Central memory CD4-positive, alpha-beta T cell (primary cell): ENCODE results near the gene TOGARAM2.

Experiments
- DNase-seq: peaks from one replicate; pipeline ENCODE4 v3.0.0; 2022

Gene TOGARAM2

DNA sequence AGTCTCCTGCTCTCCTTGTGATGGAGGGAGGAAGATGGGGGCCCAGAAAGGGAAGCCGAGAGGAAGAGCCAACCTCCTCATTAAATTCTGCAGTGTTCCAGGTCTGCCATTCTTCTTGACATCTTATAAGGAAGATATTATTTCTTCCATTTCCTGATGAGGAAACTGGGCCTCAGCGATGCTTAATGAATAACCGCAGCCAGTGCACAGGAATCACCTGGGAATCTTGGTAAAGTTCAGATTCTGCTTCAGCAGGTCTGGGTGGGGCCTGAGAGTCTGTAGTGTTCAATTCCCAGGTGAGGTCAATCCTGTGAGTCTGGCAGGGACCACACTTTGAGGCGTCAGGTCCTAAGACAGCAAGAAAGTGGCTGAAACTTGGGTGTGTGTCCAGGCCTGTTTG, 75.9 kb downstream of the TOGARAM2 start:
- no peak for DNase-seq

DNA sequence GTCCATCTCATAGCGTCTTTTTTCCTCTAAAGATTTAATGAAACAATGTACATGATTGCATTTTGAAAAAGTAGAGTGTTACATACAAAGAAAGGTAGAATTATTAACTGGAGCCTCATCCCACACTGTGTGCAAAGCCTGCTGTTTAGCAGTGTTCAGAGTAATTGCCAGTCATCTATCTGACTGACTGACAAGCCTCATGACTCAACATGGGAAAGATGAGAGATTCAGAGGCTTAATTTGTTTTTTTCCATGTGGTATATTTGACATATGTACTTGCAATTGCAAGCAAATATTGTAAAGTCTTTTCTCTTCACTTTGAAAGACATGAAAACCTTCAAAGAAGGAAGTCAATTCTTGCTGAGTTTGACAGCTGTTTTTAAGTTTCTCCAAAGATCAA, 78.5 kb downstream of the TOGARAM2 start:
- DNase-seq, result no peak

DNA sequence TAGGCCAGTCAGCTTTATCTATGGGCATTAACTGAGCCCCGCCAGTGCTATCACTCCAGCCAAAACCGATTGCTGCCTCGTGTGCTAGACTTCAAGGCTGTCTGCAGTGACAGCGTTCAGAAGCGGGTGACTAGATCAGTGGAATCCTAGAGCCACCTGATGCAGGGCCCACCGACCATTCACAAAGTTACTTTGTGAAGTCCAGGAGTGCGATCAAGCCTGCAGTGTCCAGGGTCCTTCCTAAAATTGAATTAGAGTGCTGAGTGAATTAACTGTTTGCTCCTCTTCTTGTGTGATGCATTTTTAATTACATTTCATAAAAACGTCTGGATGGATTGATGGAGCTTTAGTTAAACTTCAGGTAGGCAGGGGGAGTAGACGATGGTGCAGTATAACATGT, 79.3 kb downstream of the TOGARAM2 start:
- no peak for DNase-seq

DNA sequence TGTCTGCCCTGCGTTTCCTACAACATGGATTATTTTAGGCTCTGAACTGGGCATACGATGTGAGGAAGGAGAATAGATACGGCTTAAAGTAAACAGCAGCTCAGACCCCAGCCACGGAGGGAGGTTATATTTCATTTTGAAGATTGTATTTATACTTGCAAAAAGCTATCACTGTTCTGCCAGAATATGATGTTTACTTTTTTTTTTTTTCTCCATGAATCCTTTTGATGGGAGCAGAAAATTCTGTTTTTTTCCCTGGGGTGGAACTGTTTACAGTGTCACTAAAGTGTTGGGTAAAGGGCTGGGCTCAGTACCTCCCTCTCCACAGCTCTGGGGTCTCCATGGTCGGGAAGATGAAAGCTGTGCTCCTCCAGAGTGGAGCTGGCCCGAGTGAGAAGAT, 80.1 kb downstream of the TOGARAM2 start:
- no peak for DNase-seq

DNA sequence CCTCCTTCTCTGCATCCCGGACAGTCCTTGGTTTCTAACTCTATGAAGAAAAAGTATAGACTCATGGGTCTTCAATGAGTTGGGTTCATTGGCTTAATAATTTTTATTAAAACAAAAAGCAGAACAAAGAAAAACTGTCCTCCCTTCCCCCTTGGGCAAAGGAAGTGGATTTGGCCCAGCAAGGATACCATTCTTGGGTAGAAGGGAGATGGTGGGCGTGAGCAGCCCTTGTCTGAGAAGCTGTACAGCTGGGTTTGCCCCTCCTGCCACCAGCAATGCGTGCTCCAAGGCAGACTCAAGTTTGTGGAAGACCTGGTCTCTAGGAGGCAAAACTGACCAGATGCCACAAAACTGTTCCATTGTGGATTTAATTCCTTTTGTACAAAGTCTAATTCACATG, 80.5 kb downstream of the TOGARAM2 start:
- DNase-seq, result no peak

DNA sequence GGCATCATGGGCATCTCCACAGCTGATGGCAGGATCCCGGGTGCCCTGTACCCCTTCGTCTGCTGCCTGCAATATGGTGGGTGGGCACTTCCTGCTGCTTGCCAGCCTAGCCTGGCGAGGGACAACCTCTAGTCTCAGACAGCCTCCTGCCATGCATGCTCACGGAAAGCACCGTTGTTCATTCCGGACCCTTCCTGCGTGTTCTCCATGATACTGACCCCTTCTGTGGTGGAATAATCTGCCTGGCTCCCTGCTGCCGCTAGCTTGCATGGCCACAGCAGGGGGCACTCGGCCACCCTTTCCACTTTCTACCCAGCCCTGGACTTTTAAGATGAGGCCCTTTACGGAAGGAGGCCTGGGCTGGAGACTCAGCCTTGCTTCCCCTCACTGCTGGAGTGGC, 81.3 kb downstream of the TOGARAM2 start:
- no peak for DNase-seq

DNA sequence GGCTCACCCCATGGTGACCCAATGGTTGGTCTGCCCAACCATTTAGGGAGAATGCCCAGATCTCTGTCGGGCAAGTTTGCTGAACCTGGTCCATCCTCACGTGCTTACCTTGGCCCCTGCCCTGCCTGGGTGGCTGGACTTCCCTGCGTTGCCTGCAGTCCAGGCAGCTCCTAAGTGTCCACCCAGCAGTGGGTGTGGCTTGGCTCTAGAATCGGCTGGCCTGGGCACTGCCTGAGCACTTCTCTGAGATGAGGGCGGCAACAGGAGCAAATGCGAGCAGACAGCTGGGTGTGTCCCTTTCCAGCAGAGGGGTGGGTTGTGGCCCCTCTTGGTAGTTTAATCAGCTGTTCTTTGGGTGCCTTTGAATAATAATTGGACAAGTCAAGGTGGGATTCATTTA, 82.0 kb downstream of the TOGARAM2 start:
- no peak for DNase-seq

DNA sequence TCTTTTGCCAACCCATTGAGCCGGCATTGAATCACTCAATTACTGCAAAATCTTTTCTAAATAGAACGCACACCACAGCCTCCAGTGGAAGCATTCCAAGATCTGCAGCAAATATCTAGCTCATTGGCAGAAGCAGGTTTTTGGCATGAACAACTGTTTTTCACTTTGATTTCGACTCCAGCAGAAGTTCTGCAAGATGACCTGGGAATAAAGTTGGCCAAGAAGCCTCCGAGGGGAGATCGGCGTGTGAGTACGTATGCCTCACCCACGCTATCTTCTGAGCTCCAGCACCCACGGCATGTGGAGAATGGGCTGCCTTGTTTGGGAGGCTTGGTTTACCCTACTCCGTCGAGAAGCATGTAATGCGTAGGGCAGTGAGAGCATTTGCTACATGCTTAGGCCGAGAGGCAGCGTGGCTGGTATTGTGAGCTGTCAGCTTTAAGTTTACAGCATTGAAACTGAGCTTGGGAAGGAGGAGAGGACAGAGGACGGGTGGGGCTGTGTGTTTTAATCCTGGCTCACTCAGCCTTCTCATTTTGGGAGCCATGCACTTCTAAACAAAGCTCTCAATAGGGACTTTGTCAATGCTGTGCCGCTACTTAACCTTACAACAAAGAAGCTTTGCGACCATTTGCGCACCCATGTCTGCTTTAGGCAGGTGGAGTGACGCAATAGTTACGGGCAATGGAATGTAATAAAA, 82.7 kb downstream of the TOGARAM2 start:
- DNase-seq, result no peak

DNA sequence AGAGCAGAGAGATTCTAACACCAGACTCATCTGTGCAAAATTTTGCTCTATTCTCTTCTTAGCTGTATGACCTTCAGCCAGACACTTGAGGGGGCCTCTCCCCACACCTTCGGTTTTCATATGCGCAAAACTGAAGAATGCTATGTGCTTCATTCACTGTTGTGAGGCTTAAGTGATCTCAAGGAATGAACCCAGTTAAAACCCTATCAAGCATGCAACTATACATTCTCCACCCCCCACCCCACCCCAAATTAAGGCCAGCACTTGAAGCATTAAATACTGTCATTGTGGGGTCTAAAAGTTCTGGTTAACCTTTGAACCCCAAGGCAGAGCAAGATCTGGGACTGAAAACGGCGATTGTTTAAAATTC, 83.2 kb downstream of the TOGARAM2 start:
- no peak for DNase-seq

DNA sequence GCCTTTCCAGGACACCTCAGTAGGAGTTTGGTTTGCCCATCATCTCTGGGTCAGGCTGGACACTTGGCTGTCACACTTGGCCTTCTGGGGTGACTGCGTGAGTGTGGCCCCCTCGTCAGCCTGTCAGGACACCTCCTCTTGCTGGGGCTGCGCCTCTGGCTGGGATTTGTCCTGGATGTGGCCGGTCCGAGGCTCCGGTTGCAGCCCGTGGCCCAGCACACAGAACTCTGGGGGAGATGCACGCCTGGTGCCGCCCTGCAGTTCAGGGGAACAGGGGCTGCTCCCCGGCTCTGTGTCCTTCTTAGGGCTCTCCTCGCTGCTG, 83.6 kb downstream of the TOGARAM2 start:
- DNase-seq, result no peak

DNA sequence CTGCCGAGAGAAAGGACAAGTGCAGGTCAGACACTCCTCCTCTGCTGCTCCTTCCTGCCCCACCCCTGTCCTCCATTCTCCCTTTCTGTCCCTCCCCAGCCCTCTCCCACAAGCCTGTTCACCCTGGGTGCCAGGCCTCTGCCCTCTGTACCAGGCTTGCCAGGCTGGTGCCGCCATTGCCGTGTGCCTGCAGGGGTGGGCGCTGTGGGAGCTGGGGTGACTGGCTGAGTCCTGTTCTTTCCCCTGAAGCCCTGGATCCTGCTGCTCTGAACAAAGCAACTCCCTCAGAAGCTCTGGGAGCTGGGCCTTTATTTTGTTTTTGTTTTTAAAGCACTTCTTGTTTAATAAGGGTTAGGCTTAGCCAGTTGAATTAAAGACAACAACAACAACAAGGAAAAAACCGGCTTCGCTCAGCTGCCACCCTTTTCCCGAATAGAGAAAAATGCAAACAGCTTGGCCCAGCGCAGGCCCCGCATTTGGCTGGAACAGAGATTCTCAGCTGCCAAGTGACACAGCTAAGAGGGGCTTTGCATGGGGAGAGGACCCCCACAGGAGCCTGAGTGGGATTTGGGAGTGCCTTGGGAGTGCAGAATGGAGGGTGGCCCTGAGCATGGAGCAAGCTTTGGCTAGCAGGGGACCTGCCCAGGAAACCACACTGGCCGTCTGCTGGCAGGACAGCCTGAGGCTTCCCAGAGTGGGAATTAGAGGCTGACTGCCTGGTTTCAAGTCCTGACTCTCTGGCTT, 84.1 kb downstream of the TOGARAM2 start:
- no peak for DNase-seq

DNA sequence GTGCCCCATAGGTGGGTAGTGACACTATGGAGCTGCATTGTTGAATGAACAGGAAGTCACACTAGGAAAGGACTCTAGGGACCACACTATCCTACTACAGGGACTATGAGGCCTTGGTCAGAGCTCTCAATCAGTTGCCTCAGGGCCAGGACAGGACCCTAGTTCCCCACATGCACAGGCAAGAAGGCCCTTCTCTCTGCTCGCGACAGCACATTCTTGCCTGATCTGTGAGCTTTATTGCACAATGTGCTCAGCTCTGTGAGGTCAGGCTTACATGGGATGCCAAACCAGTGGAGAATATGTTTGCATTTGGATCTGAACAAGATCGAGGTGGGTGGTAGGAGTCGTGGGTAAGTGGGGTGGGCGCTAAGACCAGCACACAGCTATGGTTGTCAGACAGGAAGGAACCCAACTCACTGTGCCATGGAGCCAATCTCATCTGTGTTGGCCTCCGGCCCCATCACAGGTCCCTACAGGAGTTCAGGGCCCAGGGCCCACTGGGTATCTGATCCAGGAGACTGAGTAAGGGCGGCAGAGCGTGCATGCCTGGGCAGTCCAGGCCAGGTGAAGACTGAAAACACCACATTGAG, 85.3 kb downstream of the TOGARAM2 start:
- DNase-seq, result no peak

DNA sequence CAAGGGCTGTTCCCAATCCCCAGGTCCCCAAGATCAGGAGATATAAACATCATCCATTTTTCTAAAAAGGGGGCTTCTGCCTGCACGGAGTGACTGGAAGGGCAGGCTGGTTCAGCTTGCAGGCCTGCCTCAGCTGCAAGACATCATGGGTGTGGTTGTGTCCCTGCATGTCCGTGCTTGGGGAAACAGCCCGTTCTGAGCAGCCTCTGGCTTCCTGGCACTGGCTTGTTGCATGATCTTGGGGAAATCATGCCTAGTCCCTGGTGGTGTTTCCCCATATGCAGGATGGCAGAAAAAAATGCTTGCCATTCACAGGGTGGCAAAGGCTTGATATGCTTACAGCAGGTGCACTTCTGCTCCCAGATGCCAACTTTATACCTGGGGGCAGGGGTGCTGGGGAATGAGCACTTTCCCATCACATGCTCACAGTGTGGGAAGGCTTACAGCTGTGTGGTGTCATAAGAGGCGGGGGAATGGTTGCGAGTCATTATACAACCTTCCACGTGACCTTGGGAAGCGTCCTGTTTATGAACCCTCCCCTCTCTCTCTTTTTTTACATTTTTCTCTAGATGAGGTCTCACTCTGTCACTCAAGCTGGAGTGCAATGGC, 86.0 kb downstream of the TOGARAM2 start:
- no peak for DNase-seq

DNA sequence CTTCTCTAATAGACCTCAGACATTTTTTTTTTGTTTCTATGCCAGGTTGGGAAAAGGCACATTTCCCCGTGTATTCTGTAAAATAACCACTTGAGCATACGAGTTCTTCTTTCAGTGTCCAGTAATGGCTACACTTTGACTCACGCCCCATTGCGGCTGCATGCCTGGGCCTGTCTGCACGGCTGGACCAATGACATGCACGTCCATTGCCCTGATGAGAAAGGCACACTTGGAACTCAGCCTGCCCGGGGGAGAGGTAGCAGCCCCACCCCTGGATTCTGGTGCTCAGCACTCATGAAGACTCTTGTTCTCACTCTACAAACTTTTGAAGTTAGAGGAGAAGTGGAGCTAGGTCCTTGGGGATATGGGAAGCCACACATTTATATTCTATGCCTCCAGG, 87.4 kb downstream of the TOGARAM2 start:
- no peak for DNase-seq

DNA sequence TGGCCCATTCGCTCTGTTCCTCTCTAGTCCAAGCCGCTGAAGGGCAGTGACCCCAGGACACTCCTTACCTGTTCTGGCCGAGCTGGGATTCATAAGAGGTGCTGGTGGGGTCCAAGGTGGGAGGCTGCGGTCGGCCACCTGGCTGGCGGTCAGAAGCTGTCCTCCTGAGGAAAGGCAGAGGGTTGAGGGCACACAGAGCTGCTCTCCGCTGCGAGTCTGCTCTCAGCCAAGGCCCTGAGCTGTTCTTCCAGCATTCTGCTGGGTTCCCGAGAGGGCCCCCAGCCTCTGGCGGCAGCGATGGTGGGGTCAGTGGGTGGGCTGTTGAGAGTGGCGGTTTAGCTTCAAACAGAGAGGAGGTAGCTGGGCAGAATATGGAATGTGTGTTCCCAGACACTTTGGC, 89.4 kb downstream of the TOGARAM2 start:
- DNase-seq, result no peak

DNA sequence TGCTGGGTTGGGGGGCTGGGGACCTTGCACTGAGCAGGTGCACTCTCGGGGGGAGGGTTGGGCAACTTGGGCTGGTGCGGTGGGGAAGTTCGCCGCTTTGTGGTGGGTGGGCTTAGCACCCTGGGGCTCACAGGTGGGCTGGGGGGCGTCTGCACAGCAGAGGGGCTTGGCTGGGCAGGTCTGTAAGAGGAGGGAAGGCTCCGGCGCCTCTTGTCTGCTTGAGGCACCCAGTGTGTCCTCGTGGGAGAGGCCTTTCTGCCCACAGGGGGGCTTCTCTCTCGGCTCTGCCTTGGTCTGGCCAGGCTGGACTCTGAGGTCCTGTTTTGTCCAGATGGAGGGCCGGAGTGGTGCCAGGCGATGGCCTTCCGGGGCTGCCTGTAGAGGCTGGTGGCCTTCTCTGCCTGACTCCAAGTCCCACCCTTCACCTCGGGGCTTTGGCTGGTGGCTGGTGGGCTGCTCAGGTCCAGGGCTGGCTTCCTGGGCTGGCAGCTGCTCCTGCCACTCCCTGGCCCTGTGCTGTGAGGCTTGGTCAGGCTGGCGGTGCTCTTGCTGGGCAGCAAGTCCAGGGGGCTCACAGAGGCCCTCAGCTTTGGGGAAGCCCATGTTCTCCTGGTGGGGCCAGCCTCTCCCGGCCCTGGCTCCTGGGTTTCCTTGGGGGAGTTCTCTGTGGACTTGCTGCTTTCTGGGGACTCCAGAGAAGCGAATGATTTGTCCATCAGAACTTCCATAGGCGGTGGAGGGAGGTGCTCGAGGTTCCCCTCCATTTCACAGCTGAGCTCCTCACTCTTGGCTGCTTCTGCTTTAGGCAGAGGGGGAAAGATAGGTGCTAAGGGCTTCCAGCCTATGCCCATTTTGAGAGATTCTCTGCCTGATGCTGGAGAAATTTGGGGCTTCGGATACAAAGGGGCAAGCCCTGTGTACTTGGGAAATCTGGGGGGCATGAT, 90.2 kb downstream of the TOGARAM2 start:
- DNase-seq, result no peak

DNA sequence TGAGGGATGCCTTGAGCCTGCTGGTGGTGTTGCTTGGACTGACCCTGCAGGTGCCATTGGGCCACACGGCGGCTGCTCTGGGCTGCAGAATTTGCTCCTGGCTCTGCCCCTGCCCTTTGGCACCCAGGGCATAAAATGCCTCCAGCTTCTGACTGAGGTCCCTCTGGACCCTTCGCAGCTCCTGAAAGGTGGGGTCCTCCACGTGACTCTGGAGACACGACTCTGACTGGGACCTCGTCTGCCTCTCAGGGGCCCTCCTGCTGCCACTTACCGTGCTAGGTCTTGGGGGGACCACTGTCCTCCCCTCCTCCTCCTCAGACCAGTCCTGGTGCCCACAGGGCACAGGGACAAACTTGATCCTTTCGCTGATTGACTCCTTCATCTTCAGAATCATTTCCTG, 91.2 kb downstream of the TOGARAM2 start:
- no peak for DNase-seq

DNA sequence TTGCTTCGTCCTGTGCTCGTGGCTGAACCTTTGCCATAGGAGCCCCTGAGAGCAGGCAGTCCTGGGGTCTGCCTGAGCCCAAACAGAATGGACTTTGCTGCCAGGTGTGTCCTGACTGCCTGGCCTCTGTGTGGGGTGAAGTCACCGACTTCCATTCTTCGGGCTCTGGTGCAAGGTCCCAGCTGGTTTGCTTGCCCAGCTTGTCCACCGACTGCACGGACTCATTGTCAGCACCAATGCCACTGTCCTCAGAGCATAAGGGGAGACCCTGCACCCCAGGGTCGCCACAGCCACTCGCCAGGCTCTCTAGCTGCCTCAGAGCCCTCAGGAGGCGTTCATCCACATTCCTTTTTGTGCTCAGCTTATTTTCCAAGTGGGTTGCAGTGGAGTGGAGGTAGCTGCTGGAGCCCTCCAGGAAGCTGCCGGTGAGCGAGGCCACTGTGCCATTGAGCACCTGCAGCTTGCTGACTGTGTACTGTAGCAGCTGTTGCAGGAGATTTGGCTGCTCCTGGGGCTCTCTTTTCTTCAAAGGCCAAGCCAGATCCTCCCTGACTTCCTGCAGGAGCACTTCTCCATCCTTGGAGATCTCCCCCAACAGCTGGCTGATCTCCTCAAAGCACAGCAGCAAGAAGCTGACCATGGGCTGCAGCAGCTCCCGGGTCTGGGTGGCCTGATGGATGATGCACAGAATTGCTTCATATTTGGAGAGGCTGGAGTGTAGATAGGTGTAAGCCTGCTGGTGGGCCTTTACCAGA, 92.0 kb downstream of the TOGARAM2 start:
- no peak for DNase-seq

DNA sequence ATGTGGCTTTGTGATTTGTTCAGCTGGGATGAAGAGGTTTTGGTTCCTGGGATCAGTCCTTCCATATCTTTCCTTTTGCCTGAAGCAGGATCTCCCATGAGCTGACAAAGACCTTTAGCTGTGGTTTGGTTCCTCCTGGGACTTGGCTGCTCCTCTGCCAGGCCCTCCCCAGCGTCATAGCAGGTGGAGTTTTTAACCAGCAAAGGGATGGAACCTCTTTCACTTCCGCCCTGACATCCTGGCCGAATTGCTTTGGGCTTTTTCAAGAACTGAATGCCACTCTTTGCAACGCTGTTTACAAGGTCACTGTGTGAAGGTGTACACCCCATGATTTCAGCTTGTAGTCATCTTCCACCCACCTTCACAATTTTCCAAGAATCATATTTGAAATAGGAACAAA, 92.8 kb downstream of the TOGARAM2 start:
- no peak for DNase-seq

DNA sequence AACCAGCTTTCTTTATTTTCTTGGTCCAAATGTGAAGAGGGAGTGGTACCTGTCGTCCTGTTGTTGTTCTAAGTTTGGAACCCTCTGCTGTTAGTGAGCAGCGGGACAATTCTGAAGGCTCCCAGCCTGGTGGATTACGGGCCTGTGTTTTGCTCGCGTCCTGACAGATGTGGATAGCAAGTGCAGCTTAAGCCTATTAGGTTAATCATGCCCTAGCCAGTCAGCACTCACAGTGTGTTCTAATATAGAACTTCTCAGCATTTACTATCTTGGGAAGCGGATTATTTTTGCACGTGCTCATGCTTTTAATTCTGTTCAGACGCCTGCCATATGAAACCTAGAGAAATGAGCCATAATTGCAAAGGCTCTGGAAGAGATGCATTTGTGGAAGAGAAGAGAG, 93.3 kb downstream of the TOGARAM2 start, which contains the start of gene PCARE:
Gene PCARE, minus strand, starts transcription at position 113 of the 400 bp plus-strand sequence. CDS start 262 bp downstream, outside the sequence.
- DNase-seq, result no peak

DNA sequence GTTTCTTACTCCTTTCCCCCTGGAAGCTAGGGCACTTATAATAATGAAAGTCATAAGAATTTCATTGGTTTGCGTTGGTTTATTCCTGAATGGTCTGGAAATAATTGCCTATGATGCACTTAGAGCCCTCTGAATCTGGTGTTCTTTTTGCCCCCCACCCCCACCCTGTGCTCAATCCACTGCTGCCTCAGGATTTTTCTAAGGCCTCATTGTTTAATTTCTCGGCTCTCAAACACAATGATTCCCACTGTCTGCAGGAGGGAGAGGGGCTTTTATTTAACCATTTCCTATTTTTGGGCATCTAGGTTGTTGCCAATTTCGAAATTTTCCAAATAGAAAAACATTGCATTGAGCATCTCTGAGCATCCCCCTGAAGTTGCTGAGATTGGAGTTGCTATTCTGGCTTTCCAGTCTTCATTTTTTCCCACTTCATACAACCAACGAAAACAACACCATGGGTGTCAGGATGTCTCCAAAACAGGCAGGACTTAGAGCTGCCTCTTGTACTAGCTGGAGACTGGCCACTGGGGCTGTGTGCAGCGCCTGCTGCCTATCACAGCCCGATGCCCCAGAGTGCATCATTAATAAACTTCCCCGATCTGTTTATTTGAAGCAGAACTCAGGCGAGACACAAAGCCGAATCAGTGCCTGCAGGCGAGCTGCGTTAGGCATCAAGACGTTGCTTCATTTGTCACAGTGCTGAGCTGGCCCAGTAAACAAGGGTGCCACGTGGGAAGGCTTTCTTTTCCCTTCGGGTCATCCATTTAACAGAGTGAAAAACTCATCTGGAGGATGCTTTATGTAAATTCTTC, 95.0 kb downstream of the TOGARAM2 start:
- DNase-seq, result no peak
